HG02623 (cell line): ENCODE data around the gene SPATA32.
"Not testable (repeated sequence)": the region's sequence is repeated elsewhere in the genome, so short reads cannot be mapped to it uniquely, and the experiment has no call there.

Experiments used
- ATAC-seq: cut with Tn5 transposase; IDR thresholded peaks from one replicate; pipeline ENCODE4 v1.9.1; 2021; ENCODE audit warnings: moderate library complexity; ENCODE audit not compliant: unreplicated experiment

SPATA32 gene, protein sequence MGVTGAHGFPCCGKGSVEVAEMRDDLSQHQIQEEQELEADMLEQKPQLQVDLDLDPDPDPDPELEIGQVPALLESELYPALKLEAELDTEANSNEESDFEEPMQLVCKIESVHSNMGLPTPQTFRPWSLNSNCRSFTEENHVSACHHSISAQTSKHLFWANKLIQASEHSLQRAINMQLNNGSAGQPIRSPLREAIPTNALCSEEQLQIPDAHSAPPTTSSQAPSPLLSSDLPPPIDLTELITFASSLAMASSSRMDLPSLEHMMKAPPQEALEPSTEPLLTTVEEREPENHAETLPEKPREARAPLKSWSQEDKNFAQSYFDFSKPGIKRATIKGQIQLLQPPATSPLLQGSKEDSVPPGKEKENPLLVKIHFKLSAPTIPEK

DNA sequence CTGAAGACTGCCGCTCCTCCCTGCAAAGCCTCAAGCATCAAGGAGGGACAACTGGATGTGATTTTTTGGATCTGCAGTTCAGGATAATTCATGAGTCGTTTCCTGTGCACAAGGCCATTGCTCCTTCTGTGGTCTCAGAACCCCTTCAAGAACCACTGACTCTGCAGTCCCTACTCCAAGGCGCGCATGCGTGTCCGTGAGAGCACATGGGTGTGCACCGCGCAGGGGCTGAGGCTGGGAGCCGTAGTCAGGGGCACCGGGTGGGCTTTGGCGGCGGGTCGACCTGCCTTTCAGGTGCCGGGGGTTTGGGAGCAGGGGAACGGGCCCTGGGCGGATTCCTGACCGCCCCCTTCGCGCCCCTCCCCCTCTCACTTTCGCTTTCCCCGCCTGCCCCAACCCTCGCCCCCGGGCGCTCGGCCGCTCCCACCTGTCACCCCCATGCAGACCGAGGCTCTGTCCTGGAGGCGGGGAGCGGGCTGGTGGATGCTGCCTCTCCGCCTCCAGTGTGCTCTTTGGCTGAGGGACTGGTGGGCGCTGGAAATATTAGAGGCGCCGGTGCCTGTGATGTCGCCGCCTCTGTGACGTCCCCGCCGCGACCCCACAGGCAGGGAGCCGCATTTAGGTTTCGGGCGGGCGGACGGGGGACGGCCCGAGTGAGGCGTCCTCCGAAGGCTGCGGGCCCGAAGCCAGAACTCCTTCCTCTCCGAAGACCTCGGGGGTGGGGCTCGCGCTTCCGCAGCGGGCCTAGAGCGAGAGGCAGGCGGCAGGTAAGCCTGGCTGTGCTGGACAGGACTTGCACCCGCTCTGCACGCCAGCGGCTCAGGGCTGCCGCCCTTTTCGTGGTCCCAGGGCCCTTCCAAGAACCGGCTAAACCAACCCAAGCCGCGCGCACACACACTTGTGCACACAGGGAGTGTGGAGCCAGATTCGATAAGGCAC, at the start of gene SPATA32:
TSS of gene SPATA32 (minus strand) at position 518 of the 939 bp plus-strand sequence. CDS start at position 440, 78 bp downstream.
- ATAC-seq: no peak

DNA sequence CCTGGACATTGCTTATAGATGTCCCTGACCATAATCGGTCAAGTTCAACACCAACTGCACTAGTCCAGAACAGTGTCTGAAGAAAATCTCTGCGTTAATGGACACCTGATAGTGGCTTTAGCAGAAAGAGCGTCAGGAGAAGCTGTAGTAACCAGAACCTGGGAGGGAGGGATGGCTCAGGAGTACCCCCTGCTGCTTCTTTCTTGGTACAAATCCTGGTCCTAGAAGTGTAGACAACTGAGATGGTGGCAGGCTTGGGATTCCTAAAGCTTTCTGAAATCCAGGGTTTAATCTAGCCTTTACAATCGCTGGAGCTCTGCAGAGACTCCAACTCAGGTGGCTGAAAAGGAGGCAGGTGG, 49.5 kb upstream of the SPATA32 start:
- no peak for ATAC-seq

DNA sequence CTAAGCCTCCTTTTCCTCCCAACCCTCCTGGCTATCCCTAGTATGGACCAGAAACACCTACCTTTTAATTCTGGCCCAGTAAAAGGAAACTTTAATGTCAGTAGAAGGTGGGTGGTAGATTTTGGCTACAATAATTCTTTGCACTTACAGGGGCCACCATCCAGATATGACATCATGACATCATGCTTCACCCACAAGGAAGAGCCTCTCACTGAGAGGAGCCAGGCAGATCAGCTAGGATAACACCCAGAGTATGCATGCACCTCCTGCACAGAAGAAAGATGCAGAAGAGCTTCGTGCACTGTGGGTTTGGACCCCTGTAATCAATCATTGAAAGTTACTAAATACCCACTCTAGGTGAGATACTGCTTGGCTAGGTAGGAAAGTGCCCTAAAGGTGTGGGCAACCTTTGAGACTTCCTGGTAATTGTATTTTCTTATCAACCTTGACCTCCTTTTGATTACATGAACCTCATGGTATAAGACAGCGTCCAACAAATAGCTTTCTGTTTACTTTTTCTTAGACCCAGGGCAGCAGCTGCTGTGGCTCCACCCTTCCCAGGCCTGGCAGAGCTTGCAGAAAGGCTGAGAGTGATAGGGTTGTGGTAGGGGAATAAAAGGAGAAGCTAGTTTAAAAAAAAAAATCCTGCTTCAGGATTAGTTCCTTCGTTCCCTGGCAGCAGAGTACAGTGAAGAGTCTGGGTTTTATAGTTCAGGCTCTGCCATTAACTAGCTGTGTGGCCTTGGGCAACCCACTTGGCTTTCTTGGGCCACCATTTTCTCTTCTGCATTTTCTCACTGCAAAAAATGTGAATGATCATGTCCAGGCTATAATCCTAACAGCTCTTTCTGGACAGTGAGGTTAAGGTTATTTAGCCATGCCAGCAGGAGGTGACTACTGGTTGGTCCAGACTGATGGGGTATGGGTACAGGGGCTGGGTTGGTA, 48.8 kb upstream of the SPATA32 start:
- no peak for ATAC-seq

DNA sequence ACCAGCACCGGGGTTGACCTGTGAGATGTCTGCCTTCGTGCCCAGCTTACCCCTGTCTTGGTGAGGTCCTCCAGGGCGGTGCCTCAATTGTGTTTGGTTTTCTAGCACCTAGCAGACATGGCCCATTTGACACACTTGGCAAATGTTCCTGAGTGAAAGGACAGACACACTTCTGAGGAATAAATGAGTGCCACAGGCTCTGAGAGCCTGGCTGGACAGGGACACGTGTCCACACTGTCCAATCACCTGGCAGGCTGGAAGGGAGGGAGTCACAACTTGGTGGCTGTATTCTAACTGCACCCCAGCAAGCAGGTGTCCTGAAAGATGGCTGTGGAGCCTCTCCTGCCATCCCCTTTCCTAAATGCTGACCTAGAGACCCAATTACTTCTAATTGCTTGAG, 47.5 kb upstream of the SPATA32 start:
- ATAC-seq: no peak

DNA sequence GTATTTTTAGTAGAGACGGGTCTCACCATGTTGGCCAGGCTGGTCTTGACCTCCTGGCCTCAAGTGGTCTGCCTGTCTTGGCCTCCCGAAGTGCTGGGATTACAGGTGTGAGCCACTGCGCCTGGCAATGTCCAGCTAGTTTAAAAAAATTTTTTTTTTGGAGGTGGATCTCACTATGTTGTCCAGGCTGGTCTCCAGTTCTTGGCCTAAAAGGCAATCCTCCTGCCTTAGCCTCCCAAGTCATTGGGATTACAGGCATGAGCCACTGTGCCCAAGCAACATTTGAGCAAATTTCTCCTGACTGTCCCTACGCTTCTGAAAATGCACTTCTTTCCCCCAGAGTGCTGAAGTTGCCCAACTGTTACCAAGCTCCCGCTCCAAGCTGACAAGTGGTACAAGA, 46.9 kb upstream of the SPATA32 start:
- no peak for ATAC-seq

DNA sequence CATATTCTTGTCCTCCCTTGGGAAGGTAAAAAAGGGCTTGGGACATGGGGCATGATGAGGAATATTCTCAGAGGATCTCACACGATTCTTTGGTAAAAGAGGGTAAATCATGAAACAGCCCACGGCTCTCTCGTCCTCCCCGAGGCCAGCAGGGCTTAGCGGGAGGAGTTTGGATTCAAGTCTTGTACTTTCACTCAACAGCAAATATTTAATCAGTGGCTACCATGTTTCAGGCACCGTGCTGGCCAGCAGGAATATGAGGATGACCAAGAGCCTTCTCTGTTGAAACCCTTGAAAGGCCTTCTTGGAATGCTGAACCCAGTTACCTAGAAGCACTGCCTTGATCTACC, 46.1 kb upstream of the SPATA32 start:
- ATAC-seq: no peak

DNA sequence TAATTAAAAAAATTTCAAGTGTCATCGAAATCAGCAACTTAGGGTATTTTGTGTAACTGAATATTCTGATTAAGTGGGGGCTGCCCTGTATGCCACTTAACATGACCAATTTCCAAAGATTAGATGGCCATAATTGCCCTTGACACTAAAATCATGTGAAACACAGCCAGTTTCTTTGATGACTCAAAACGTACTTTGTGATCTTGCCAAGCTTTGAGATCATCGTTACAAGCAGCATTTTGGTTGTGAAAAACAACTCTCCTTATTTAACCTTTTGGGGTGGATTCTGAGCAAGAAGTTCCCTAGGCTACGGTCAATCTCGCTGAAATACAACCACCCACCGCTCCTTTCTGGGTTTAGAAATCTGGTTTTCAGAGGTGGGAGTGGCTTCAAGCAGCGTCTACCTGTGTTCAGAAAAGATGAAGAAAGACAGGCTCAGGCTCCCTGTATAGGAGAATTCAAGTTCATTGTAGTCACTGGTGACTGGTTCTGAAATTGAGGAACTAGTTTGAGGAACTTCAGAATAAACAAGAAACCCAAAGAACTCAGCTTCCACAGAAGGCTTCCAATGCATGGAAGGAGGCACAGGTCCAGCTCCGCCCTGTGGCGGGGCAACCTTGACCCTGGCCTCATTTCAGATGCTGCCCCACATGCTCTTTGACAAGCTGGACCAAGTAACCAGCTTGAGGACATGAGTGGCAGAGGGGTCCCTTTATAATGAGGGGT, 45.6 kb upstream of the SPATA32 start:
- ATAC-seq: no peak

DNA sequence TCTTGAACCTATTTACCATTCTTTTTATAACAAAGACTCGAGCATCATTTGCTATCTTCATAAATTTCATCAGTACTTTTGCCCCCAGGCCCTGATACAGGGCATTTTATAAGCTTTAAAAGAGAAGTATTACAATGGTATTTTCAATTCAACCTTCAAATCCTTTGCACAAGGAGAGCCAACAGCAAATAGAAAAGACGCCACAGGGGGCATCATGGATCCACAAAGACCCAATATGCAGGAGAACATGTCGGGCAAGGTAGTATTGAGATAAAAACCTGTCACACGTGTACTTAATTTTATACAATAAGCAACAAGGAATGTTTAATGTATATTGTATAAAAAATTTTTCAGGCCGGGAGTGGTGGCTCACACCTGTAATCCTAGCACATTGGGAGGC, 44.7 kb upstream of the SPATA32 start:
- ATAC-seq: no peak

DNA sequence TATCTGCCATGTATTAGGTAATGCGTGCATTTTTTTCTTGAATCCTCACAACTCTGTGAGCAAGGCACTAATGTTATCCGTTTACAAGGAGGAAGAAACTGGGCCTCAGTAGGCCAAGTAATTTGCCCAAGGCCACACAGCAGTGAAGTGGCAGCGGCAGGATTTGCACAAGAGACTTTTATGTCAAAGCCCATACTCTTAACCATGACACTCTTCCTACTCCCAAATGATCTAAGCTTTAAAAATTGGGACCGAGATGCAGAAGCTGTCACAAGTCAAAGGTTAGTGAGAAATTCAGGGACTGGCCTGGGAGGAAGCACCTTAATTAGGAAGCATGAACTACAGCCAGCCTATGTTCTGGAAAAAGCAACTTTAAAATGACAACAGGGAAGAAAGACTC, 44.2 kb upstream of the SPATA32 start:
- no peak for ATAC-seq

DNA sequence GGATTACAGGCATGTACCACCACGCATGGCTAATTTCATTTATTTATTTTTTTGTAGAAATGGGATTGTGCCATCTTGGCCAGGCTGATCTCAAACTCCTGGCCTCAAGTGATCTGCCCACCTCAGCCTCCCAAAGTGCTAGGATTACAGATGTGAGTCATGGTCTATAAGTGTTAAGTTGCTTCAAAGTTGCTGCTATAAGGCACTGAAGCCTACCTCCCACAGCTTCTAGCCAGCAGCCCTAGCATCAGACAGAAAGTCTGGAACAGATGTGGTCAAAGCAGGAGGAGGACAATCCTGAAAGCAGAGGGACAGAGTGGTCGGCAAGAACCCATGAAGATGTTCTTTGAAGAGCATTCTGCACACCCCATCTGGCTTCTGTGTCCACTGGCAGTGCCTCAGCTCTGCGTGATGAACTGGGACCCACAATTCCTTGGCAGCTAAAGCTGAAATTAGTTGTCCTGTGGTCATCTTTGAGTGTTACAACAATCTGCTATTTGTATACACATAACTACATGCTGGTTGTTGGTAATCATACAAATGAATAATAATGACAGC, 43.7 kb upstream of the SPATA32 start:
- no peak for ATAC-seq

DNA sequence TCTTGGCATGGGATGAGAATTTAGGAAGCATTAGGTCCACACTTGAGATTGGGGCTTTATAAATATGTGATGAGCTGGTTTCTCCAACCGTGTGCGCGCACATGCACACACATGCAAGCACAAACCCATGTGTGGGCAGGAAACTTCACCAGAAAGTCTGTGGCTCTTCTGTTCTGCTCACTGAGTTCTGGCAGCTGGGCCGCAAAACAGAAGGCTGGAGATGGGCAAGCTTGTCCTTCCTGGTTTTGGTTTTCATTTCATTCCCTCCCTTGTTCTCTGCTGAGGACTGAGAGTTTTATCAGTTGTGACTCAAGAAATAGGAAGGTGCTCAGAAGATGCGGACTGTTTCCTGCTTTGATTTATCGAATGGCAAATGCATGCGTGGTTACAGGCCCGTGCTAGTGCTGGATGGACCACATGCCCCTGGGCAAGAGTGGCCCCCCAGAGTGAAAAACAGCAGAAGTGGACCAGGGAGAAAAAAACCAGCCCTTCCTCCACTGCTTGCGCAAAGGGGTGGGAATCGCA, 40.8 kb upstream of the SPATA32 start:
- peak; percentile 55 for ATAC-seq

DNA sequence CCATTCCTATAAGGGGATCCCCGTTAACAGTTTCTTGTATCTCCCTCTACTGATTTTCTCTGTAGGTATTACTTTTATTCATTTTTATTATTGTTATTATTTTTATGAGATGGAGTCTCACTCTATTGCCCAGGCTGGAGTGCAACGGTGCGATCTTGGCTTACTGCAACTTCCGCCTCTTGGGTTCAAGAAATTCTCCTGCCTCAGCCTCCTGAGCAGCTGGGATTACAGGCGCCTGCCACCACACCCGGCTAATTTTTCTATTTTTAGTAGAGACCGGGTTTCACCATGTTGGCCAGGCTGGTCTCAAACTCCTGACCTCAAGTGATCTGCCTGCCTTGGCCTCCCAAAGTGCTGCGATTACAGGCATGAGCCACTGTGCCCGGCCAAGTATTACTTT, 40.3 kb upstream of the SPATA32 start:
- not testable (repeated sequence) for ATAC-seq

DNA sequence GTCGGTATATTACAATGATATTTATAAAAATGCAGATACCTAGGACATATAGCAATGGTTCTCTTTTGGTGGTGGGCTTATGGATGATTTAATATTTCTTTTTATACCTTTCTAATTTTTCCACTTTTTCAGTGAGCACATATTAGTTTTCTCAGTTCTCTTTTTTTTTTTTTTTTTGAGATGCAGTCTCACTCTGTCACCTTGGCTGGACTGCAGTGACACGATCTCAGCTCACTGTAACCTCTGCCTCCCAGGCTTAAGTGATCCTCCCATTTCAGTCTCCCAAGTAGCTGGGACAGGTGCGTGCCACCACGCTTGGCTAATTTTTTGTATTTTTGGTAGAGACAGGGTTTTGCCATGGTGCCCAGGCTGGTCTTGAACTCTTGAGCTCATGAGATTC, 39.8 kb upstream of the SPATA32 start:
- ATAC-seq: no peak

DNA sequence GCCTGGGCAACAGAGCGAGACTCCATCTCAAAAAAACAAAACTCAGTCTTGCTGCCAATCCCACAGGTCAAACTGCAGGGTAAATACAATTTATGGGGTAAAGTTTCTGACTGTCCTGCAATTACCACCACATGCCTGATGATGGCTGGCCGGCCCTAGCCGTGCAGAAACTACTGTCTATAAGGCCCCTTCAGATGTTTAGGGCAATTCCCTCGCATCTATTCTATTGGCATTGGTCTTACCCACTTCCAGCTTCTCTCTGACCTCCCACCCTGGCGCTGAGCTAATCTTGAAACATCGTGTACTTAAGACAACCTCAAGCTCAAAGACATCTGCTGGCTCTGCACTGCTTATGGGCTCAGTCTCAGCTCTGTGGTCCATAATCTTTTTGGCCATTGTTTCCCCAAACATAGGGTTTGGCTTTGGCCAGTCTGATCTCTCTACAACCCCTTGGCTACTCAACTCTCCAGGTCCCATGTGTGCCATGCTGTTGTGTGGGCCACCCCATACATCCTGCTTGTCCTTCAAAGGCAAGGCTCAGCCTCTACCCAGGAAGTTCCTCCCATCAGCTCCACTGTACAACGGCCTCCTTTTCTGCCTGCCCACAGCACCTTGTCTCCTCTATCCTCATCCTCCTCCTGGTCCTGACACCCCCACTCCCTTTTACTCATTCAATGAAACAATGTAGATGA, 38.3 kb upstream of the SPATA32 start:
- no peak for ATAC-seq

DNA sequence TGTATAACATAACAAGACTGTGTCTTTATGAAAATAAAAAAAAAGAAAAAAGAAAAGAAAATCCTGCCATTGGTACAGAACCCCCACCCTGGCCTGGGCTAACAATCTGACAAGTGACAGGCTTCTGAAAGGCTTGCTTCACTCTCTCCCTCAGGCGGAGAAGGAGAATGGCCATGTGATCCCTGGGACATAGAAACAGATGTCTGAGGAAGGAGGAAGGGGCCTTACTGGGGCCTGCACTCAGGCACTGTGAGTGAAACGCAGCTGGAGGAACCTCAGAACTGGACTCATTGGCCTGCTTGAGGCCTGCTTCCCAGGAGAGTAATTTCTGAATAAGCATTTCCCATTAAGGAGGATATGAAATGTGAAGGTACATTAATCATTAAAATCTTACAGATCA, 37.5 kb upstream of the SPATA32 start:
- ATAC-seq: no peak

DNA sequence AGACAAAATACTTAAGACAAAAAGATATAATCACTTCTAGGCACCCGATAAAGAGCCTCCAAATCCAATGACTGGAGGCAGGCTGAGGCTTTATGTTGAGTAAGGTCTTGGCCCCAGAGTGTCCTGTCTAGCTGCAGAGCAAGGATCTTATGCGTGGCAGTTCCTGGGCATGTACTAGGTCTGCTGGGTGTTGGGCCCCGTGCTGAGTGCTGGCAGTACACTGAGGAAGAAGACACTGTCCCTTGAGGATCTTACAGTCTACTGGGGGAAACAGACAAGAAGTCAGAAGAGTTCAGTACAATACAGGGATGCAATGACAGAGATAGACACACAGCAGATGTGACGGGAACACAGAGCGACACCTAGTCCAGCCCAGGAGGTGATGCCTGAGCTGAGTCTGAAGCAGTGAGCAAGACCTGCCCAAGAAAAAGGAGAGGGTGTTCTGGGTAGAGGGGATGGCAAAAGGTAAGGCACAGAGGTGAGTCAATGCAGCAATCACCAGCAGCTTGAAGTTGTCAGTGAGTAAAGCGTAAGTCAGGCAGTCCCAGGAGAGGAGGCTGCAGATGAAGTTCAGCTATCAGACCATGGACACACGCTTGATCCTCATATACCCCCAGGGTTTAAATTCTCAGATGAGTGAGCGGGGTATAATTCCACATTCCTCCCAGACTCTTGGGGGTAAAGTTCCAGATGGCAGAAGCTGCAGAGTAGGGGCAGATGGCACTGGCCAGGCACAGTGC, 36.8 kb upstream of the SPATA32 start:
- ATAC-seq: no peak

DNA sequence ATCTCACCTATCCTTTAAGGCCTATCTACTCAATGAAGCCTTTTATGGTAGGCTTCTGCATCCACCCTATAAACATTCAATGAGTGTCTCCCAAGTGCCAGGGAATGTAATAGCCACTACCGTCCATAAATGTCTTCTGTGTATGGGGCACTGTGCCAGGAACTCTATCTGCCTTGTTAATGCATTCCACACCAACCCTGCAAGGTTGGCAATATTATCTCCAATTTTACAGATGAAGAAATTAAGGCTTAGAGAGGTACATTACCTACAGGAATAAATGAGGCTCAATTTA, 34.9 kb upstream of the SPATA32 start:
- ATAC-seq: no peak

DNA sequence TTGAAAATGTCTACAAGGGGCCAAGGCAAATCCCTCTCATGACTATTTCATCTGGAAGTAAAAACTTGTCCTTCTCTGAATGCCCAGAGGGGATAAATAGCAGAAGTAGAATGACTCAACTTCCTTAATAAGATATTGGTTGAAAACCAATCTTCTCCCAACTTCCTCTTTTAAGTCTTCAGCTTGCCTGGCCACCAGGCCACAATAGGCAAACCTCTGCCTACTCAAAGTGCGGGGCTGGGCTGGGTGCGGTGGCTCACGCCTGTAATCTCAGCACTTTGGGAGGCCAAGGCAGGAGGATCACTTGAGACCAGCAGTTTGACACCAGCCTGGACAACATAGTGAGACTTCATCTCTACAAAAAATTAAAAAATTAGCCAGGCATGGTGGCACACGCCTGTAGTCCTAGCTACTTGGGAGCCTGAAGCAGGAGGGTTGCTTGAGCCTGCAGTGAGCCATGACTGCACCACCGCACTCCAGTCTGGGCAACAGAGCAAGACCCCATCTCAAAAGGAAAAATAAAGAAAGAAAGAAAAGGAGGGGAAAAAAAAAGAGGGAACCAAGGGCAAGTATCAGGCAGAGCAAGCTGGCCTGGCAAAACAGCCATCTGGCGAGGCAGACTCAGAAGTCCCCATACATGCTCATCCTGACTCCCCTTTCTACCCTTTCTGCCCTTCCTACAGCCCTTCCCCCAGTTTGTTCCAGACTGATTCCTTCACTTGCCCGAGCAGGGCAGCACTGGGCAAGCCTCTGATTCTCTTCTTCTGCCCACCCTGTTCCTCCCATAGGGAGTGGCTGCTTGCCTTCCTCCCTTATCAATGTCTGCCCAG, 34.3 kb upstream of the SPATA32 start:
- ATAC-seq: no peak
